ENCODE measurements around the gene OBSL1.

- TF ChIP-seq USF2 (IDR thresholded peaks at IDR 0.05; ENCODE audit: low read depth, low read length), result no peak
- no peak; the same call in 1 of the 2 replicates for TF ChIP-seq CTCF (conservative IDR thresholded peaks at IDR 0.05; ENCODE audit: low read depth, low read length)
Measured at GRCh38 chr2:219619235-219619634, 47.9 kb upstream of the OBSL1 start.
